ENCODE data around the gene SAMD5. TPM values are rescaled to one million over a fixed set of nuclear protein-coding genes. Genes with fewer than 3 reads are reported as not detected.

The SAMD5 gene
- total and polyA plus RNA-seq, 2 of the 8 experiments (the other 6 are each of a cell fraction or from before 2014, with no cell fraction given), result 0.02 to 0.04 TPM

DNA sequence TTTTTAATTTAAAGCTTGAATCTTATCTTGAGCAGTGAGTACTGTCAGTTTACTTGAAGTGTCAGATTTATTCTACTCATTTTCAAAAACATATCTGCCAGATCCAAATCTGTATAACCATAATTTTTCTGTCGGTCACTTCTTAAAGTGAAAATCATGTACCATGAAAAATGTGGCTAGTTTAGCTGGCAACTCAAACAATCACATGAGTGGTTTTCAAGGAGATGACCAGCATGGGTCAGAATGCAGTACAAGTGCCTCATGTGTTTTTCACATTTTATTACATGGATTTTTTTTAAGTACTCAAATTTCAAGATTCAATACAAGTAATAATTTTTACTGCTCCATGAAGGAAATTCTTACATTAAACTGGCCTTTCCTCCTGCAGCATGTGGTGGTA lies 11.0 kb upstream of the SAMD5 start:
- no peak for FAIRE-seq
- H2AFZ ChIP-seq (ENCODE audit: low read length), result no peak overlapping the region
- DNase-seq (ENCODE audit: low read depth in 1 of 2, low spot score in 2 of 2), result no peak
- no peak overlapping the region for H2AK5ac ChIP-seq (ENCODE audit: low read depth, low read length)
- no peak overlapping the region for H3K23ac ChIP-seq (ENCODE audit: insufficient read length)
- no peak overlapping the region for H3K18ac ChIP-seq (ENCODE audit: extremely low read depth, low read length)
- H3K4me1 ChIP-seq (replicated peaks in 1 of 4; ENCODE audit: control insufficient read depth in 3 of 4, insufficient read depth in 4 of 4, low read length in 3 of 4), result no peaks in the 10 kb centered on the region
- no peak overlapping the region for H2BK15ac ChIP-seq (ENCODE audit: low read length)
- no peak overlapping the region for H4K8ac ChIP-seq (ENCODE audit: extremely low read depth, insufficient read depth, low read length)
- no peak overlapping the region for H2BK20ac ChIP-seq (ENCODE audit: low read length)
- H4K91ac ChIP-seq (replicated peaks; ENCODE audit: insufficient read length, low read length), result no peak overlapping the region
- H3K4ac ChIP-seq (replicated peaks; ENCODE audit: insufficient read length, low read depth, low read length), result no peak overlapping the region
- H3K9ac ChIP-seq (replicated peaks in 1 of 4; ENCODE audit: extremely low read depth in 1 of 4, low read depth in 3 of 4, low read length in 3 of 4), result no peak overlapping the region
- H3K4me2 ChIP-seq (ENCODE audit: insufficient read depth in 1 of 2, low read depth in 2 of 2, low read length in 2 of 2), result no peak overlapping the region
- no peak overlapping the region for H3K14ac ChIP-seq (ENCODE audit: insufficient read length)
- ChIA-PET CTCF (ENCODE audit: partially characterized antibody) (interaction anchor here (0.6 kb wide), 1 partner anchor 9 kb away, joined by 3 read pairs; no protein-coding TSS in a partner anchor), POLR2A (ENCODE audit: partially characterized antibody) (no interaction called here)
- H3K79me1 ChIP-seq (ENCODE audit: low read depth, low read length), result no peaks in the 10 kb centered on the region
- H3K27ac ChIP-seq (ENCODE audit: low read depth, low read length), result no peak overlapping the region
- no peaks in the 10 kb centered on the region for H3K23me2 ChIP-seq (ENCODE audit: low read depth, low read length)
- H2BK5ac ChIP-seq (ENCODE audit: low read depth, low read length), result no peak overlapping the region
- H3K9me3 ChIP-seq (ENCODE audit: insufficient read depth in 2 of 2, low read depth in 1 of 2, low read length in 1 of 2), result peaks cover 5% of the 10 kb centered on the region in 2 experiments; a peak in 2 of 4 replicates
- no peaks in the 10 kb centered on the region for H3K36me3 ChIP-seq (ENCODE audit: control insufficient read depth in 2 of 4, insufficient read depth in 4 of 4, low read length in 3 of 4)
- H3K56ac ChIP-seq (replicated peaks; ENCODE audit: insufficient read length, low read depth, low read length), result no peak overlapping the region
- no peak overlapping the region for H4K5ac ChIP-seq (ENCODE audit: insufficient read length, low read depth, low read length)
- H2BK12ac ChIP-seq (ENCODE audit: low read depth, low read length), result no peak overlapping the region
- H3K79me2 ChIP-seq (ENCODE audit: control insufficient read depth in 1 of 2, insufficient read depth in 2 of 2, low read length in 2 of 2), result no peaks in the 10 kb centered on the region
- H2BK120ac ChIP-seq (replicated peaks; ENCODE audit: low read depth, low read length), result no peak overlapping the region
- 88% methylated on average over 1 of the region's 1 CpG; no CpG with 5 or more reads in 1 of the 2 experiments for WGBS, 2 experiments (ENCODE audit: extremely low coverage in 1 of 2, insufficient coverage in 1 of 2, insufficient read length in 1 of 2, insufficient replicate concordance in 2 of 2, low coverage in 1 of 2, low lambda C conversion rate in 2 of 2, missing lambda C conversion rate in 1 of 2)
- peaks cover 20 to 29% (median 26%) of the 10 kb centered on the region in 4 experiments for H3K27me3 ChIP-seq (replicated peaks in 1 of 4; ENCODE audit: control insufficient read depth in 3 of 4, extremely low read depth in 1 of 4, insufficient read depth in 3 of 4, low read length in 3 of 4)
- peaks cover 0 to 2% of the 10 kb centered on the region in 2 experiments for H4K20me1 ChIP-seq (replicated peaks in 1 of 2; ENCODE audit: control insufficient read depth in 1 of 2, insufficient read depth in 2 of 2, low read length in 2 of 2)
- no peak overlapping the region for H3K4me3 ChIP-seq (ENCODE audit: extremely low read depth in 1 of 4, insufficient read depth in 2 of 4, low read depth in 3 of 4, low read length in 4 of 4)
- no peak for TF ChIP-seq SRF (IDR thresholded peaks at IDR 0.05; ENCODE audit: low read depth, low read length)
- no peak for TF ChIP-seq NRF1 (IDR thresholded peaks at IDR 0.05; ENCODE audit: low read depth, low read length)
- TF ChIP-seq GABPA (IDR thresholded peaks at IDR 0.05; ENCODE audit: borderline replicate concordance, insufficient read depth, low read length), result no peak
- TF ChIP-seq BRCA1 (IDR thresholded peaks at IDR 0.05; ENCODE audit: low read depth, low read length), result no peak
- no peak for TF ChIP-seq NANOG (IDR thresholded peaks at IDR 0.05; ENCODE audit: insufficient read depth, low read depth, low read length, poor library complexity, severe bottlenecking)
- TF ChIP-seq CBX5 (IDR thresholded peaks at IDR 0.05; ENCODE audit: low read depth, low read length), result no peak
- no peak for TF ChIP-seq TAF1 (IDR thresholded peaks at IDR 0.05; ENCODE audit: low read depth, low read length)
- TF ChIP-seq GTF2F1 (IDR thresholded peaks at IDR 0.05; ENCODE audit: borderline replicate concordance, low read depth, low read length), result no peak
- TF ChIP-seq KDM5A (IDR thresholded peaks at IDR 0.05; ENCODE audit: low read length), result no peak
- no peak for TF ChIP-seq CTBP2 (IDR thresholded peaks at IDR 0.05; ENCODE audit: borderline replicate concordance, insufficient read depth, insufficient read length, low read length)
- no peak for TF ChIP-seq POLR2A (IDR thresholded peaks at IDR 0.05; ENCODE audit: control extremely low read depth in 1 of 2, low read depth in 2 of 2, low read length in 2 of 2)
- no peak for TF ChIP-seq TEAD4 (IDR thresholded peaks at IDR 0.05; ENCODE audit: low read depth, low read length)
- no peak for TF ChIP-seq MAFK (IDR thresholded peaks at IDR 0.05; ENCODE audit: low read depth, low read length)
- TF ChIP-seq BCL11A (IDR thresholded peaks at IDR 0.05; ENCODE audit: low read depth in 2 of 2, low read length in 2 of 2), result no peak

Data from H1 (cell line).